Effector memory CD4-positive, alpha-beta T cell (primary cell): ENCODE results near the gene VIPR2.

Experiments
- DNase-seq, 3 donors: peaks; one replicate each; pipeline ENCODE4 v3.0.0-alpha.2; 2020
- H3K27ac ChIP-seq: 2 replicates; pipeline ENCODE4 v1.7.0; 2013; ENCODE audit warnings: mild to moderate bottlenecking, low read length, moderate library complexity; ENCODE audit not compliant: insufficient read depth, poor library complexity, severe bottlenecking
- H3K27me3 ChIP-seq: replicated peaks from 2 replicates; pipeline ENCODE4 v1.7.0; 2013; ENCODE audit warnings: mild to moderate bottlenecking, low read length; ENCODE audit not compliant: insufficient read depth, control insufficient read depth, poor library complexity, severe bottlenecking
- H3K36me3 ChIP-seq: 2 replicates; pipeline ENCODE4 v1.7.0; 2013; ENCODE audit warnings: mild to moderate bottlenecking, low read length, moderate library complexity; ENCODE audit not compliant: control insufficient read depth, insufficient read depth
- H3K4me1 ChIP-seq: 2 replicates; pipeline ENCODE4 v1.7.0; 2013; ENCODE audit warnings: low read length, mild to moderate bottlenecking; ENCODE audit not compliant: control insufficient read depth, insufficient read depth, poor library complexity, severe bottlenecking
- H3K4me3 ChIP-seq: 2 replicates; pipeline ENCODE4 v1.7.0; 2013; ENCODE audit warnings: low read length, low read depth, mild to moderate bottlenecking; ENCODE audit not compliant: insufficient read depth, poor library complexity, severe bottlenecking
- H3K9me3 ChIP-seq: 2 replicates; pipeline ENCODE4 v1.7.0; 2013; ENCODE audit warnings: mild to moderate bottlenecking, low read length, moderate library complexity; ENCODE audit not compliant: control insufficient read depth

The VIPR2 gene

GRCh38 chr7:159122276-159122675 lies 22.4 kb downstream of the VIPR2 start:
- Histone ChIP-seq H3K9me3 (no peaks in the 10 kb centered on the region), H3K27me3 (no peaks in the 10 kb centered on the region), H3K27ac (no peak overlapping the region), H3K4me3 (no peak overlapping the region), H3K4me1 (no peaks in the 10 kb centered on the region), H3K36me3 (no peaks in the 10 kb centered on the region)
- DNase-seq, result no peak

- H3K4me1 ChIP-seq, result no peaks in the 10 kb centered on the region
- H3K36me3 ChIP-seq, result no peaks in the 10 kb centered on the region
- no peak overlapping the region for H3K4me3 ChIP-seq
- H3K9me3 ChIP-seq, result no peaks in the 10 kb centered on the region
- no peak for DNase-seq
- H3K27ac ChIP-seq, result no peak overlapping the region
- no peaks in the 10 kb centered on the region for H3K27me3 ChIP-seq
Measured at GRCh38 chr7:159121476-159121875, 23.2 kb downstream of the VIPR2 start.

- H3K9me3 ChIP-seq, result no peaks in the 10 kb centered on the region
- no peaks in the 10 kb centered on the region for H3K4me1 ChIP-seq
- DNase-seq, result no peak
- H3K4me3 ChIP-seq, result no peak overlapping the region
- no peaks in the 10 kb centered on the region for H3K27me3 ChIP-seq
- H3K27ac ChIP-seq, result no peak overlapping the region
- H3K36me3 ChIP-seq, result no peaks in the 10 kb centered on the region
Measured at GRCh38 chr7:159121068-159121467, 23.6 kb downstream of the VIPR2 start.

GRCh38 chr7:159120540-159120919 lies 24.1 kb downstream of the VIPR2 start:
- H3K36me3 ChIP-seq, result no peaks in the 10 kb centered on the region
- H3K9me3 ChIP-seq, result no peaks in the 10 kb centered on the region
- H3K4me3 ChIP-seq, result no peak overlapping the region
- no peak overlapping the region for H3K27ac ChIP-seq
- no peaks in the 10 kb centered on the region for H3K4me1 ChIP-seq
- no peaks in the 10 kb centered on the region for H3K27me3 ChIP-seq
- DNase-seq, result no peak

GRCh38 chr7:159119851-159120539 lies 24.7 kb downstream of the VIPR2 start:
- Histone ChIP-seq H3K4me1 (no peaks in the 10 kb centered on the region), H3K27ac (no peak overlapping the region), H3K27me3 (no peaks in the 10 kb centered on the region), H3K36me3 (no peaks in the 10 kb centered on the region), H3K9me3 (no peaks in the 10 kb centered on the region), H3K4me3 (no peak overlapping the region)
- no peak for DNase-seq

- DNase-seq, result no peak
- H3K36me3 ChIP-seq, result no peaks in the 10 kb centered on the region
- H3K4me1 ChIP-seq, result no peaks in the 10 kb centered on the region
- H3K27me3 ChIP-seq, result no peaks in the 10 kb centered on the region
- no peak overlapping the region for H3K4me3 ChIP-seq
- no peaks in the 10 kb centered on the region for H3K9me3 ChIP-seq
- no peak overlapping the region for H3K27ac ChIP-seq
Measured at GRCh38 chr7:159119026-159119741, 25.5 kb downstream of the VIPR2 start.

- Histone ChIP-seq H3K27ac (no peak overlapping the region), H3K4me3 (no peak overlapping the region), H3K36me3 (no peaks in the 10 kb centered on the region), H3K27me3 (no peaks in the 10 kb centered on the region), H3K9me3 (no peaks in the 10 kb centered on the region), H3K4me1 (no peaks in the 10 kb centered on the region)
- DNase-seq, result no peak
Measured at GRCh38 chr7:159118623-159119022, 26.0 kb downstream of the VIPR2 start.

- no peak for DNase-seq
- Histone ChIP-seq H3K9me3 (no peaks in the 10 kb centered on the region), H3K4me3 (no peak overlapping the region), H3K27ac (no peak overlapping the region), H3K4me1 (no peaks in the 10 kb centered on the region), H3K27me3 (no peaks in the 10 kb centered on the region), H3K36me3 (no peaks in the 10 kb centered on the region)
Measured at GRCh38 chr7:159118197-159118595, 26.5 kb downstream of the VIPR2 start.

GRCh38 chr7:159117366-159118196 lies 27.1 kb downstream of the VIPR2 start:
- H3K9me3 ChIP-seq, result no peaks in the 10 kb centered on the region

More at GRCh38 chr7:159117366-159118196, 27.1 kb downstream of the VIPR2 start:
- H3K27ac ChIP-seq, result no peak overlapping the region
- no peak for DNase-seq
- no peaks in the 10 kb centered on the region for H3K27me3 ChIP-seq
- no peaks in the 10 kb centered on the region for H3K4me1 ChIP-seq
- H3K36me3 ChIP-seq, result no peaks in the 10 kb centered on the region
- H3K4me3 ChIP-seq, result no peak overlapping the region
